Liver (tissue), 3 donors: ENCODE measurements around the gene MISP3.

Experiments used
- ATF3 ChIP-seq: IDR thresholded peaks from 2 replicates; pipeline ENCODE4 v1.6.1; 2016; ENCODE audit warnings: antibody characterized with exemption
- CTCF ChIP-seq: fragments of 150-350 bp; IDR thresholded peaks from 2 replicates; pipeline ENCODE4 v1.5.1; 2017; ENCODE audit warnings: improper control_type of control experiment, low read depth, low read length; ENCODE audit not compliant: missing input control
- FOXA1 ChIP-seq: IDR thresholded peaks from 2 replicates; pipeline ENCODE4 v1.6.1; 2016; ENCODE audit warnings: antibody characterized with exemption
- GABPA ChIP-seq, 2 donors: IDR thresholded peaks in 1 of 2; conservative IDR thresholded peaks in 1 of 2; 2 replicates each; pipeline ENCODE4 v1.6.1; 2016; ENCODE audit warnings: antibody characterized with exemption in 2 of 2, mild to moderate bottlenecking in 1 of 2, moderate library complexity in 1 of 2
- JUND ChIP-seq, 2 donors: IDR thresholded peaks; 2 replicates each; pipeline ENCODE4 v1.6.1; 2016; ENCODE audit warnings: antibody characterized with exemption in 2 of 2
- MAX ChIP-seq: IDR thresholded peaks from 2 replicates; pipeline ENCODE4 v1.6.1; 2016; ENCODE audit warnings: antibody characterized with exemption
- NR2F2 ChIP-seq: IDR thresholded peaks from 2 replicates; pipeline ENCODE4 v1.6.1; 2016; ENCODE audit warnings: antibody characterized with exemption
- RAD21 ChIP-seq, 2 donors: IDR thresholded peaks; 2 replicates each; pipeline ENCODE4 v1.6.1; 2016; ENCODE audit warnings: antibody characterized with exemption in 2 of 2, mild to moderate bottlenecking in 2 of 2
- REST ChIP-seq: IDR thresholded peaks from 2 replicates; pipeline ENCODE4 v1.6.1; 2016; ENCODE audit warnings: antibody characterized with exemption, mild to moderate bottlenecking
- RXRA ChIP-seq, 2 donors: IDR thresholded peaks; 2 replicates each; pipeline ENCODE4 v1.6.1; 2017 to 2018; ENCODE audit warnings: antibody characterized with exemption in 2 of 2, mild to moderate bottlenecking in 1 of 2
- SP1 ChIP-seq: IDR thresholded peaks from 2 replicates; pipeline ENCODE4 v1.6.1; 2018; ENCODE audit warnings: antibody characterized with exemption, mild to moderate bottlenecking
- TAF1 ChIP-seq: conservative IDR thresholded peaks from 2 replicates; pipeline ENCODE4 v1.6.1; 2016; ENCODE audit warnings: antibody characterized with exemption, mild to moderate bottlenecking
- YY1 ChIP-seq: IDR thresholded peaks from 2 replicates; pipeline ENCODE4 v1.6.1; 2016; ENCODE audit warnings: antibody characterized with exemption, mild to moderate bottlenecking
- ZBTB33 ChIP-seq: IDR thresholded peaks from 2 replicates; pipeline ENCODE4 v1.6.1; 2016; ENCODE audit warnings: antibody characterized with exemption
- donor health status: healthy.
- donor health status: healthy.

- no peak for TF ChIP-seq MAX
- TF ChIP-seq REST: peak; percentile 42
- no peak for TF ChIP-seq CTCF
- TF ChIP-seq RAD21 (IDR thresholded peaks at IDR 0.05): no peak
- peak; percentile 67 for TF ChIP-seq TAF1
- peak; percentile 37 for TF ChIP-seq SP1
- TF ChIP-seq ZBTB33: no peak
- TF ChIP-seq JUND (IDR thresholded peaks at IDR 0.05): no peak
- peak in 1 of 2 donors; percentile 27 for TF ChIP-seq RXRA (IDR thresholded peaks at IDR 0.05)
- TF ChIP-seq YY1: no peak
- TF ChIP-seq ATF3: no peak
- TF ChIP-seq FOXA1: no peak
- no peak for TF ChIP-seq GABPA (IDR thresholded peaks at IDR 0.05 in 1 of 2, conservative IDR thresholded peaks at IDR 0.05 in 1 of 2)
- no peak for TF ChIP-seq NR2F2
These were observed 10.6 kb upstream of the MISP3 start, which contains the start of gene PALM3 for GRCh38 chr19:14061751-14062557.
